Testis (tissue), 3 donors: ENCODE data around the gene CDCP1. TPM values are rescaled to one million over a fixed set of nuclear protein-coding genes. Genes with fewer than 3 reads are reported as not detected.

Experiments used
- DNase-seq: peaks from one replicate; pipeline ENCODE4 v3.0.0-alpha.2; 2019
- H3K27ac ChIP-seq, 2 donors: fragments of 200-600 bp; sonication (generic); one replicate each; pipeline ENCODE4 v1.5.1; 2019
- H3K27me3 ChIP-seq: fragments of 200-600 bp; sonication (generic); one replicate; pipeline ENCODE4 v1.5.1; 2019
- H3K36me3 ChIP-seq: fragments of 200-600 bp; sonication (generic); one replicate; pipeline ENCODE4 v1.5.1; 2017; ENCODE audit warnings: low read depth; ENCODE audit errors: missing control alignments
- H3K4me1 ChIP-seq: fragments of 200-600 bp; sonication (generic); one replicate; pipeline ENCODE4 v1.5.1; 2019
- H3K4me3 ChIP-seq, 2 donors: fragments of 200-600 bp; sonication (generic); one replicate each; pipeline ENCODE4 v1.5.1; 2017 to 2019
- H3K9me3 ChIP-seq: fragments of 200-600 bp; sonication (generic); one replicate; pipeline ENCODE4 v1.5.1; 2017
- CTCF ChIP-seq, 3 experiments: fragments of 450-650 bp in 2 of 3; fragments of 200-600 bp in 1 of 3; sonication (generic) in 1 of 3; IDR thresholded peaks; one replicate each; pipeline ENCODE4 v1.5.1; 2016 to 2019; ENCODE audit warnings: antibody characterized with exemption in 3 of 3, mild to moderate bottlenecking in 2 of 3, moderate library complexity in 1 of 3
- POLR2A ChIP-seq: fragments of 450-650 bp; IDR thresholded peaks from one replicate; pipeline ENCODE4 v1.6.1; 2017; ENCODE audit warnings: antibody characterized with exemption, mild to moderate bottlenecking, moderate library complexity
- WGBS, 2 donors: methylation state at CpG; one replicate each; pipeline ENCODE4 v1.1.5; 2018; 5-methylcytosine and 5-hydroxymethylcytosine counted together
- intact Hi-C: fragments of 100-400 bp; cut with DNase I; formaldehyde crosslinking; loops from one replicate; pipeline ENCODE4 v1.15.1; 2023; ENCODE audit warnings: low total_unique reads
- polyA plus RNA-seq: library from polyadenylated mRNA; stranded (reverse); fragments of 350-450 nt; fragmentation: Illumina TruSeq; extraction: RNeasy Lipid Tissue Mini Kit (QIAGEN cat#74804); gene quantifications from one replicate; pipeline ENCODE4 v1.2.3, GENCODE V29; 2014; ENCODE audit warnings: low read depth, low replicate concordance; ENCODE audit not compliant: insufficient read depth
- total RNA-seq, 2 donors: library from RNA; depleted of rRNA; stranded (reverse); fragments of >200 nt; gene quantifications; one replicate each; pipeline ENCODE4 v1.2.3, GENCODE V29; 2016

Gene CDCP1
- total and polyA plus RNA-seq, 3 donors from 2014 or later, result 1.1 to 2.7 (median 2.5) TPM

GRCh38 chr3:45153658-45154437, 7.7 kb upstream of the CDCP1 start:
- Histone ChIP-seq H3K36me3 (no peaks in the 10 kb centered on the region), H3K4me1 (no peaks in the 10 kb centered on the region), H3K27ac (no peak overlapping the region), H3K27me3 (no peaks in the 10 kb centered on the region), H3K4me3 (no peak overlapping the region), H3K9me3 (no peaks in the 10 kb centered on the region)
- TF ChIP-seq CTCF (IDR thresholded peaks at IDR 0.05) (no peak), POLR2A (no peak)
- DNase-seq, result no peak
- 53 to 66% methylated on average over 5 of the region's 5 CpGs for WGBS, 2 donors
- intact Hi-C loops, result no loop called here

- intact Hi-C loops, result no loop called here
- DNase-seq, result no peak
- H3K27me3 ChIP-seq, result no peaks in the 10 kb centered on the region
- no peak overlapping the region for H3K27ac ChIP-seq
- 0 to 100% methylated on average over 1 of the region's 1 CpG for WGBS, 2 donors
- H3K4me3 ChIP-seq, result no peak overlapping the region
- no peaks in the 10 kb centered on the region for H3K4me1 ChIP-seq
- TF ChIP-seq POLR2A, result no peak
- TF ChIP-seq CTCF (IDR thresholded peaks at IDR 0.05), result no peak
- no peaks in the 10 kb centered on the region for H3K36me3 ChIP-seq
- H3K9me3 ChIP-seq, result no peaks in the 10 kb centered on the region
Observed at GRCh38 chr3:45152307-45152706, 6.1 kb upstream of the CDCP1 start.

- Histone ChIP-seq H3K36me3 (no peaks in the 10 kb centered on the region), H3K27me3 (no peaks in the 10 kb centered on the region), H3K9me3 (no peaks in the 10 kb centered on the region), H3K4me3 (no peak overlapping the region), H3K4me1 (no peaks in the 10 kb centered on the region), H3K27ac (no peak overlapping the region)
- intact Hi-C loops, result no loop called here
- no peak for TF ChIP-seq CTCF (IDR thresholded peaks at IDR 0.05)
- no peak for TF ChIP-seq POLR2A
- no peak for DNase-seq
- 35 to 67% methylated on average over 2 of the region's 2 CpGs for WGBS, 2 donors
Observed at GRCh38 chr3:45151100-45151499, 4.9 kb upstream of the CDCP1 start.

- no peaks in the 10 kb centered on the region for H3K9me3 ChIP-seq
- no peaks in the 10 kb centered on the region for H3K27me3 ChIP-seq
- no peaks in the 10 kb centered on the region for H3K36me3 ChIP-seq
- H3K4me3 ChIP-seq, result no peak overlapping the region
- TF ChIP-seq CTCF (IDR thresholded peaks at IDR 0.05) (no peak), POLR2A (no peak)
- peaks cover 3% of the 10 kb centered on the region for H3K4me1 ChIP-seq
- 70 to 78% methylated on average over 2 of the region's 2 CpGs for WGBS, 2 donors
- no peak overlapping the region for H3K27ac ChIP-seq
- DNase-seq, result no peak
- intact Hi-C loops, result no loop called here
Observed at GRCh38 chr3:45148921-45149320, 2.7 kb upstream of the CDCP1 start.

- H3K36me3 ChIP-seq, result no peaks in the 10 kb centered on the region
- no peaks in the 10 kb centered on the region for H3K27me3 ChIP-seq
- peak overlapping the region; percentile 45 to 59 for H3K4me3 ChIP-seq
- TF ChIP-seq CTCF (IDR thresholded peaks at IDR 0.05) (no peak), POLR2A (no peak)
- H3K9me3 ChIP-seq, result no peaks in the 10 kb centered on the region
- 7 to 9% methylated on average over 13 to 15 of the region's 15 CpGs for WGBS, 2 donors
- H3K27ac ChIP-seq, result no peak overlapping the region
- no peak for DNase-seq
- H3K4me1 ChIP-seq, result peaks cover 3% of the 10 kb centered on the region
- intact Hi-C loops, result no loop called here
Observed at GRCh38 chr3:45145223-45145622, 955 bp downstream of the CDCP1 start.
